A549 (cell line): Measurements from ENCODE around the gene TNS2. TPM values are rescaled to one million over a fixed set of nuclear protein-coding genes. Genes with fewer than 3 reads are reported as not detected.

Experiments
- ATAC-seq, 2 experiments: fragments of 200-7000 bp in 1 of 2; fragments of >200 bp in 1 of 2; cut with Nextera tagmentation in 1 of 2; cut with Tn5 transposase in 1 of 2; 3 replicates each; pipeline versions ENCODE4 v1.8.0 to v1.9.1; 2018 to 2020; ENCODE audit warnings: mild to moderate bottlenecking in 1 of 2, moderate library complexity in 1 of 2
- CTCF ChIA-PET: fragments of 300-600 bp; sonication (Branson Sonifier 250); formaldehyde crosslinking; extraction: SDS; loops from one replicate; lab custom pipeline; 2021; ENCODE audit warnings: antibody characterized with exemption, inconsistent platforms; lab: Yijun Ruan, JAX
- POLR2A ChIA-PET: fragments of 350-600 bp; formaldehyde crosslinking; extraction: SDS; loops from one replicate; lab custom pipeline; 2021; ENCODE audit warnings: antibody characterized with exemption, inconsistent platforms; lab: Yijun Ruan, JAX
- DNase-seq, 2 experiments: peaks; one replicate each; pipeline versions ENCODE4 v3.0.0 to v3.0.0-alpha.2; 2011 to 2016; ENCODE audit warnings: low read depth in 1 of 2, low spot score in 1 of 2
- FAIRE-seq: peaks from 2 replicates; lab custom pipeline; 2011; peaks lifted over from hg19 to GRCh38; lab: Jason Lieb, UNC
- H3K27ac ChIP-seq, 2 experiments: fragments of >200 bp; sonication (Bioruptor Twin); formaldehyde crosslinking; 3 replicates each; pipeline ENCODE4 v1.5.1; 2016 to 2017
- H3K4me1 ChIP-seq: fragments of >200 bp; sonication (Bioruptor Twin); formaldehyde crosslinking; 3 replicates; pipeline ENCODE4 v1.6.1; 2016
- H3K4me2 ChIP-seq: fragments of >200 bp; sonication (Bioruptor Twin); formaldehyde crosslinking; 3 replicates; pipeline ENCODE4 v1.6.1; 2016
- H3K4me3 ChIP-seq: fragments of >200 bp; sonication (Bioruptor Twin); formaldehyde crosslinking; 3 replicates; pipeline ENCODE4 v1.5.1; 2016
- H3K9me3 ChIP-seq: fragments of >200 bp; sonication (Bioruptor Twin); formaldehyde crosslinking; 3 replicates; pipeline ENCODE4 v1.6.1; 2016
- CBX2 ChIP-seq: fragments of 200-600 bp; sonication (generic); IDR thresholded peaks from 2 replicates; pipeline ENCODE4 v1.6.1; 2016; ENCODE audit warnings: low read depth, mild to moderate bottlenecking, borderline replicate concordance
- EHF ChIP-seq: fragments of 250-450 bp; sonication (Bioruptor Pico); IDR thresholded peaks from 2 replicates; pipeline ENCODE4 v1.5.0; 2020; ENCODE audit warnings: mild to moderate bottlenecking
- ESRRA ChIP-seq: fragments of 150-350 bp; IDR thresholded peaks from 2 replicates; pipeline ENCODE4 v1.6.1; 2014; ENCODE audit warnings: mild to moderate bottlenecking, low read length, borderline replicate concordance
- HEYL ChIP-seq: fragments of 250-450 bp; sonication (Bioruptor Pico); IDR thresholded peaks from 2 replicates; pipeline ENCODE4 v1.8.0; 2021; ENCODE audit warnings: mild to moderate bottlenecking, moderate library complexity
- HOXA7 ChIP-seq: fragments of 250-450 bp; sonication (Bioruptor Pico); IDR thresholded peaks from 2 replicates; pipeline ENCODE4 v1.5.0; 2020; ENCODE audit warnings: mild to moderate bottlenecking, moderate library complexity
- NPAS2 ChIP-seq: fragments of 250-450 bp; sonication (Bioruptor Pico); IDR thresholded peaks from 2 replicates; pipeline ENCODE4 v1.8.0; 2022; ENCODE audit warnings: mild to moderate bottlenecking, moderate library complexity, borderline replicate concordance
- SMC3 ChIP-seq: fragments of >200 bp; sonication (Bioruptor Twin); formaldehyde crosslinking; IDR thresholded peaks from 3 replicates; pipeline ENCODE4 v1.6.1; 2018; ENCODE audit warnings: inconsistent platforms
- ZFP36 ChIP-seq: fragments of 450-650 bp; IDR thresholded peaks from 2 replicates; pipeline ENCODE4 v1.6.1; 2014; ENCODE audit warnings: borderline replicate concordance; ENCODE audit not compliant: partially characterized antibody
- ZNF302 ChIP-seq: fragments of 250-450 bp; sonication (Bioruptor Pico); IDR thresholded peaks from 2 replicates; pipeline ENCODE4 v1.9.0; 2021; ENCODE audit warnings: inconsistent platforms, mild to moderate bottlenecking, moderate library complexity
- ZSCAN20 ChIP-seq: fragments of 250-450 bp; sonication (Bioruptor Pico); IDR thresholded peaks from 2 replicates; pipeline ENCODE4 v1.8.0; 2022; ENCODE audit warnings: mild to moderate bottlenecking, moderate library complexity
- WGBS: methylation state at CpG from one replicate; pipeline ENCODE4 v1.1.6; 2017; ENCODE audit errors: missing lambda C conversion rate; 5-methylcytosine and 5-hydroxymethylcytosine counted together
- polyA plus RNA-seq, 4 experiments: library from polyadenylated mRNA; depleted of rRNA in 3 of 4; stranded (reverse); fragments of >200 nt; fragmentation: RNase III in 1 of 4; extraction: RNeasy Plus Mini Kit Qiagen cat#74134 plus additional on column Dnase treatment in 1 of 4; gene quantifications; 2 replicates in 3 of 4; 3 replicates in 1 of 4; pipeline ENCODE4 v1.2.3, GENCODE V29; 2011 to 2017
- TF ChIP-seq, protein P1 (sequence below): fragments of 450-650 bp; IDR thresholded peaks from 2 replicates; pipeline ENCODE4 v1.6.1; 2014; ENCODE audit warnings: antibody characterized with exemption
- TF ChIP-seq, protein P2 (sequence below): IDR thresholded peaks from 2 replicates; pipeline ENCODE4 v1.6.1; 2012; ENCODE audit warnings: low read depth, borderline replicate concordance
- TF ChIP-seq, protein P3 (sequence below): fragments of 150-350 bp; IDR thresholded peaks from 2 replicates; pipeline ENCODE4 v1.6.1; 2014; ENCODE audit warnings: low read depth, mild to moderate bottlenecking, low read length
- TF ChIP-seq, protein P4 (sequence below): fragments of 200-600 bp; sonication (generic); IDR thresholded peaks from 2 replicates; pipeline ENCODE4 v1.6.1; 2016; ENCODE audit warnings: antibody characterized with exemption, mild to moderate bottlenecking, moderate library complexity
- TF ChIP-seq, protein P5 (sequence below): fragments of 250-450 bp; sonication (Bioruptor Pico); IDR thresholded peaks from 2 replicates; pipeline ENCODE4 v1.5.0; 2021; ENCODE audit warnings: mild to moderate bottlenecking, moderate library complexity, borderline replicate concordance

Gene TNS2
- polyA plus RNA-seq, 2 of the 4 experiments (the other 2 are of a cell fraction), result 11.5 to 15.3 TPM

DNA sequence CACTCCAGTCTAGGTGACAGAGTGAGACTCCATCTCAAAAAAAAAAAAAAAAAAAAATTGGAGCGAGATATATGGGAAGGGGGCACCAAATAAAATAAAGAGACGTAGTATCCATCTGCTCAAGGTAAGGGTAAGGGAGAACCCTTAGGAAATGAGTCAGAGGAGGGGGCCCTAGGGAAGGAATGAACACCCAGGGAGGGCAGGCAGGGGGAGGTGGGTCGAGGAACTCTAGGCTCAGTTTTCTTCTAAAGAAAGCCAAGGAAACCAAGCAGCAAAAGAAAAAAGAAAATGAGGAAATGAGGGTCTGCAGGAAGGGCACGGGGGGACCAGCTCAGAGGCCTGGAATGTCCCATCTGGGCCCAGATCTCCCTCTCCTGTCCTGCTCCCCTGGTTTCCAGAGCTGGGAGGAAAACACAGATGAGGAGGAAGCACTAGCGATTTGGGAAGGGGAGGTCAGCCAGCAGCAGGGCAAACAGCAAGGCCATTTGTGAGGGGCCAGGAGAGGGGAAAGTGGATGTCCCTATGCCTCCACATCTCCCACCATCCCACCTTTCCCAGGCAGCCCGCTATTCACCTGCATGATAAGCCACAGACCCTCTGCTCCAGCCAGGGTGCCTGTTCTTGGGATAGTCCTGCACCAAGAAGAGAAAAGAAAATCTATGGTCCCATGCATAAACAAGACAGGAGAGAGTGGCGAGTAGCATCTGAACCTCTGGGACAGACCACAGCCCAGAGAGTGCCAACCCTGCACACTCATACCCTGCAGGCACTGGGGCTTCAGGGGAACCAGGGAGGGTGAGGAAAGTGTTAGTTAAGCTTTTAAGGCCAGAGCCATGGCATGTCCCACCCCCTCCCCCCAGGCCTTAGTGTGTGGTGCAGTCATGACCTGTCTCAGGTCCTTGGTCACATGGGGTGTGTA, 17.5 kb downstream of the TNS2 start:
- Histone ChIP-seq H3K4me1 (peaks cover 31% of the 10 kb centered on the region), H3K4me2 (no peak overlapping the region), H3K9me3 (no peaks in the 10 kb centered on the region), H3K4me3 (no peak overlapping the region), H3K27ac (peak overlapping the region in 1 of 2 experiments; percentile 87; a peak in 1 of 6 replicates)
- WGBS, result 84% methylated on average over 7 of the region's 7 CpGs
- ATAC-seq, result peak in 1 of 2 experiments; percentile 1; a peak in 1 of 6 replicates
- TF ChIP-seq, protein P1, sequence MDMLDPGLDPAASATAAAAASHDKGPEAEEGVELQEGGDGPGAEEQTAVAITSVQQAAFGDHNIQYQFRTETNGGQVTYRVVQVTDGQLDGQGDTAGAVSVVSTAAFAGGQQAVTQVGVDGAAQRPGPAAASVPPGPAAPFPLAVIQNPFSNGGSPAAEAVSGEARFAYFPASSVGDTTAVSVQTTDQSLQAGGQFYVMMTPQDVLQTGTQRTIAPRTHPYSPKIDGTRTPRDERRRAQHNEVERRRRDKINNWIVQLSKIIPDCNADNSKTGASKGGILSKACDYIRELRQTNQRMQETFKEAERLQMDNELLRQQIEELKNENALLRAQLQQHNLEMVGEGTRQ, result no peak
- no peak for TF ChIP-seq CBX2
- TF ChIP-seq ZFP36, result no peak
- no peak for TF ChIP-seq ZNF302 (CRISPR knock-in tag)
- no peak for TF ChIP-seq HEYL (CRISPR knock-in tag)
- no peak for TF ChIP-seq ESRRA
- no peak for TF ChIP-seq ZSCAN20 (CRISPR knock-in tag)
- TF ChIP-seq, protein P2, sequence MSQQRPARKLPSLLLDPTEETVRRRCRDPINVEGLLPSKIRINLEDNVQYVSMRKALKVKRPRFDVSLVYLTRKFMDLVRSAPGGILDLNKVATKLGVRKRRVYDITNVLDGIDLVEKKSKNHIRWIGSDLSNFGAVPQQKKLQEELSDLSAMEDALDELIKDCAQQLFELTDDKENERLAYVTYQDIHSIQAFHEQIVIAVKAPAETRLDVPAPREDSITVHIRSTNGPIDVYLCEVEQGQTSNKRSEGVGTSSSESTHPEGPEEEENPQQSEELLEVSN, result no peak
- TF ChIP-seq, protein P3, sequence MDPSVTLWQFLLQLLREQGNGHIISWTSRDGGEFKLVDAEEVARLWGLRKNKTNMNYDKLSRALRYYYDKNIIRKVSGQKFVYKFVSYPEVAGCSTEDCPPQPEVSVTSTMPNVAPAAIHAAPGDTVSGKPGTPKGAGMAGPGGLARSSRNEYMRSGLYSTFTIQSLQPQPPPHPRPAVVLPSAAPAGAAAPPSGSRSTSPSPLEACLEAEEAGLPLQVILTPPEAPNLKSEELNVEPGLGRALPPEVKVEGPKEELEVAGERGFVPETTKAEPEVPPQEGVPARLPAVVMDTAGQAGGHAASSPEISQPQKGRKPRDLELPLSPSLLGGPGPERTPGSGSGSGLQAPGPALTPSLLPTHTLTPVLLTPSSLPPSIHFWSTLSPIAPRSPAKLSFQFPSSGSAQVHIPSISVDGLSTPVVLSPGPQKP, result no peak
- TF ChIP-seq EHF (CRISPR knock-in tag), result no peak
- TF ChIP-seq, protein P4, sequence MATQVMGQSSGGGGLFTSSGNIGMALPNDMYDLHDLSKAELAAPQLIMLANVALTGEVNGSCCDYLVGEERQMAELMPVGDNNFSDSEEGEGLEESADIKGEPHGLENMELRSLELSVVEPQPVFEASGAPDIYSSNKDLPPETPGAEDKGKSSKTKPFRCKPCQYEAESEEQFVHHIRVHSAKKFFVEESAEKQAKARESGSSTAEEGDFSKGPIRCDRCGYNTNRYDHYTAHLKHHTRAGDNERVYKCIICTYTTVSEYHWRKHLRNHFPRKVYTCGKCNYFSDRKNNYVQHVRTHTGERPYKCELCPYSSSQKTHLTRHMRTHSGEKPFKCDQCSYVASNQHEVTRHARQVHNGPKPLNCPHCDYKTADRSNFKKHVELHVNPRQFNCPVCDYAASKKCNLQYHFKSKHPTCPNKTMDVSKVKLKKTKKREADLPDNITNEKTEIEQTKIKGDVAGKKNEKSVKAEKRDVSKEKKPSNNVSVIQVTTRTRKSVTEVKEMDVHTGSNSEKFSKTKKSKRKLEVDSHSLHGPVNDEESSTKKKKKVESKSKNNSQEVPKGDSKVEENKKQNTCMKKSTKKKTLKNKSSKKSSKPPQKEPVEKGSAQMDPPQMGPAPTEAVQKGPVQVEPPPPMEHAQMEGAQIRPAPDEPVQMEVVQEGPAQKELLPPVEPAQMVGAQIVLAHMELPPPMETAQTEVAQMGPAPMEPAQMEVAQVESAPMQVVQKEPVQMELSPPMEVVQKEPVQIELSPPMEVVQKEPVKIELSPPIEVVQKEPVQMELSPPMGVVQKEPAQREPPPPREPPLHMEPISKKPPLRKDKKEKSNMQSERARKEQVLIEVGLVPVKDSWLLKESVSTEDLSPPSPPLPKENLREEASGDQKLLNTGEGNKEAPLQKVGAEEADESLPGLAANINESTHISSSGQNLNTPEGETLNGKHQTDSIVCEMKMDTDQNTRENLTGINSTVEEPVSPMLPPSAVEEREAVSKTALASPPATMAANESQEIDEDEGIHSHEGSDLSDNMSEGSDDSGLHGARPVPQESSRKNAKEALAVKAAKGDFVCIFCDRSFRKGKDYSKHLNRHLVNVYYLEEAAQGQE, result no peak
- TF ChIP-seq, protein P5, sequence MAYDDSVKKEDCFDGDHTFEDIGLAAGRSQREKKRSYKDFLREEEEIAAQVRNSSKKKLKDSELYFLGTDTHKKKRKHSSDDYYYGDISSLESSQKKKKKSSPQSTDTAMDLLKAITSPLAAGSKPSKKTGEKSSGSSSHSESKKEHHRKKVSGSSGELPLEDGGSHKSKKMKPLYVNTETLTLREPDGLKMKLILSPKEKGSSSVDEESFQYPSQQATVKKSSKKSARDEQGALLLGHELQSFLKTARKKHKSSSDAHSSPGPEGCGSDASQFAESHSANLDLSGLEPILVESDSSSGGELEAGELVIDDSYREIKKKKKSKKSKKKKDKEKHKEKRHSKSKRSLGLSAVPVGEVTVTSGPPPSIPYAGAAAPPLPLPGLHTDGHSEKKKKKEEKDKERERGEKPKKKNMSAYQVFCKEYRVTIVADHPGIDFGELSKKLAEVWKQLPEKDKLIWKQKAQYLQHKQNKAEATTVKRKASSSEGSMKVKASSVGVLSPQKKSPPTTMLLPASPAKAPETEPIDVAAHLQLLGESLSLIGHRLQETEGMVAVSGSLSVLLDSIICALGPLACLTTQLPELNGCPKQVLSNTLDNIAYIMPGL (CRISPR knock-in tag), result no peak
- no peak for TF ChIP-seq SMC3
- TF ChIP-seq HOXA7 (CRISPR knock-in tag), result no peak
- no peak for TF ChIP-seq NPAS2
- CTCF ChIA-PET, result interaction anchor here (1.0 to 45.5 kb wide), 16 partner anchors 17 to 255 kb away, joined by 3 to 1424 read pairs (median 13); partner anchors contain the start of genes AAAS, CSAD, IGFBP6 and SOAT2
- FAIRE-seq, result no peak
- no peak for DNase-seq
- POLR2A ChIA-PET, result interaction anchor here (0.8 to 3.2 kb wide), 4 partner anchors 12 to 31 kb away, joined by 3 to 29 read pairs (median 8); partner anchors contain the start of genes IGFBP6 and SPRYD3
